Upper lobe of left lung (tissue), 6 donors: ENCODE measurements around the gene ENOX1. TPM values are rescaled to one million over a fixed set of nuclear protein-coding genes. Genes with fewer than 3 reads are reported as not detected.

ENCODE experiments used
- ATAC-seq, 2 donors: fragments of 200-7000 bp; cut with Tn5 transposase; one replicate each; pipeline ENCODE4 v1.9.1; 2022; ENCODE audit warnings: mild to moderate bottlenecking in 2 of 2, moderate library complexity in 2 of 2; ENCODE audit not compliant: low FRiP score in 2 of 2
- DNase-seq, 2 donors: peaks; one replicate each; pipeline ENCODE4 v3.0.0-alpha.2; 2019 to 2020
- H3K27ac ChIP-seq, 4 donors: fragments of 200-600 bp; sonication (generic); one replicate each; pipeline ENCODE4 v1.5.1; 2016 to 2019
- H3K27me3 ChIP-seq, 4 donors: fragments of 200-600 bp; sonication (generic); one replicate each; pipeline ENCODE4 v1.5.1; 2017 to 2019
- H3K36me3 ChIP-seq, 4 donors: fragments of 200-600 bp; sonication (generic); one replicate each; pipeline ENCODE4 v1.5.1; 2016 to 2019
- H3K4me1 ChIP-seq, 4 donors: fragments of 200-600 bp; sonication (generic); one replicate each; pipeline ENCODE4 v1.5.1; 2018 to 2019
- H3K4me3 ChIP-seq, 4 donors: fragments of 200-600 bp; sonication (generic); one replicate each; pipeline ENCODE4 v1.5.1; 2017 to 2019; ENCODE audit warnings: mild to moderate bottlenecking in 2 of 4, moderate library complexity in 1 of 4
- H3K9me3 ChIP-seq, 4 donors: fragments of 200-600 bp; sonication (generic); one replicate each; pipeline ENCODE4 v1.5.1; 2018 to 2019
- EP300 ChIP-seq, 4 donors: sonication (generic); formaldehyde crosslinking; IDR thresholded peaks; one replicate each; pipeline ENCODE4 v1.5.1; 2017; ENCODE audit warnings: antibody characterized with exemption in 4 of 4, control low read depth in 2 of 4
- POLR2A ChIP-seq, 4 donors: fragments of 450-650 bp; IDR thresholded peaks; one replicate each; pipeline ENCODE4 v1.5.1; 2016 to 2017; ENCODE audit warnings: antibody characterized with exemption in 4 of 4, mild to moderate bottlenecking in 2 of 4
- POLR2AphosphoS5 ChIP-seq, 2 donors: sonication (generic); formaldehyde crosslinking; IDR thresholded peaks; one replicate each; pipeline ENCODE4 v1.5.1; 2017; ENCODE audit warnings: antibody characterized with exemption in 2 of 2
- WGBS, 2 donors: methylation state at CpG; one replicate each; pipeline ENCODE4 v1.1.5; 2017 to 2018; 5-methylcytosine and 5-hydroxymethylcytosine counted together
- total RNA-seq, 6 donors: library from RNA; depleted of rRNA in 4 of 6; stranded (reverse); fragments of >200 nt in 4 of 6; gene quantifications; one replicate each; pipeline versions ENCODE4 v1.1.0 to v1.2.1, GENCODE V29; 2016 to 2021
- TF ChIP-seq, protein P1 (sequence below), 6 experiments: fragments of 450-650 bp in 4 of 6; fragments of 200-600 bp in 2 of 6; sonication (generic) in 2 of 6; IDR thresholded peaks; one replicate each; pipeline ENCODE4 v1.5.1; 2016 to 2019; ENCODE audit warnings: antibody characterized with exemption in 6 of 6
- donor health status: DM: no; HTN: no; CAD: no; lungs with moderate emphysema.
- donor health status: DM: no; HTN: yes; CAD: no; lungs with severe emphysema.

ENOX1 gene
- total RNA-seq, 6 donors from 2014 or later: 0.20 to 1.0 (median 0.46) TPM; not detected in 2

DNA sequence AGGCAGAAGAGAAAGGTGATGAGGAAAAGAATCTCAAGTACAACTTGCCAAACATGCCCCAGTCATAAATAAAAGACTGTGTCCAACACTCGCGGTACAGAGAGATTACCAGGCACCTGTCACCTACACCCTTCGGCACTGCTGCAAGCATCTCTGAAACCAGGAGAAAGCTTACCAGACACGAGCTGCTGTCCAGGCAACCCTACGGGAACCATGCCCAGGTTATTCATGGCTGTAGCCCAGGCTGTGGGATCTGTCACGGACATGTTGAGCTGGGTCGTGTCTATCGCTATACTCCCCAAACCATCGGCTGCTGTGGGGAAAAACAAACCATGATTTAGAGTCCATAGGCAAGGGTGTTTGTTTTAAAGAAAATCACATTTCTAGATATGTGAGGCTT, 375.0 kb downstream of the ENOX1 start:
- ATAC-seq (no peak), DNase-seq (no peak)
- 66 to 88% methylated on average over 9 of the region's 9 CpGs for WGBS, 2 donors
- no peak overlapping the region for H3K4me3 ChIP-seq
- H3K36me3 ChIP-seq: no peaks in the 10 kb centered on the region
- H3K9me3 ChIP-seq: no peaks in the 10 kb centered on the region
- no peak overlapping the region for H3K27ac ChIP-seq
- H3K4me1 ChIP-seq: no peaks in the 10 kb centered on the region
- no peaks in the 10 kb centered on the region for H3K27me3 ChIP-seq
- TF ChIP-seq POLR2AphosphoS5 (IDR thresholded peaks at IDR 0.05) (no peak), POLR2A (IDR thresholded peaks at IDR 0.05) (no peak), EP300 (IDR thresholded peaks at IDR 0.05) (no peak)
- TF ChIP-seq, protein P1, sequence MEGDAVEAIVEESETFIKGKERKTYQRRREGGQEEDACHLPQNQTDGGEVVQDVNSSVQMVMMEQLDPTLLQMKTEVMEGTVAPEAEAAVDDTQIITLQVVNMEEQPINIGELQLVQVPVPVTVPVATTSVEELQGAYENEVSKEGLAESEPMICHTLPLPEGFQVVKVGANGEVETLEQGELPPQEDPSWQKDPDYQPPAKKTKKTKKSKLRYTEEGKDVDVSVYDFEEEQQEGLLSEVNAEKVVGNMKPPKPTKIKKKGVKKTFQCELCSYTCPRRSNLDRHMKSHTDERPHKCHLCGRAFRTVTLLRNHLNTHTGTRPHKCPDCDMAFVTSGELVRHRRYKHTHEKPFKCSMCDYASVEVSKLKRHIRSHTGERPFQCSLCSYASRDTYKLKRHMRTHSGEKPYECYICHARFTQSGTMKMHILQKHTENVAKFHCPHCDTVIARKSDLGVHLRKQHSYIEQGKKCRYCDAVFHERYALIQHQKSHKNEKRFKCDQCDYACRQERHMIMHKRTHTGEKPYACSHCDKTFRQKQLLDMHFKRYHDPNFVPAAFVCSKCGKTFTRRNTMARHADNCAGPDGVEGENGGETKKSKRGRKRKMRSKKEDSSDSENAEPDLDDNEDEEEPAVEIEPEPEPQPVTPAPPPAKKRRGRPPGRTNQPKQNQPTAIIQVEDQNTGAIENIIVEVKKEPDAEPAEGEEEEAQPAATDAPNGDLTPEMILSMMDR (IDR thresholded peaks at IDR 0.05): no peak

GRCh38 chr13:43411211-43411610, 375.6 kb downstream of the ENOX1 start:
- H3K9me3 ChIP-seq: no peaks in the 10 kb centered on the region
- H3K4me3 ChIP-seq: no peak overlapping the region
- H3K36me3 ChIP-seq: no peaks in the 10 kb centered on the region
- ATAC-seq: no peak
- 75 to 85% methylated on average over 2 of the region's 2 CpGs for WGBS, 2 donors
- H3K4me1 ChIP-seq: no peaks in the 10 kb centered on the region
- no peak for DNase-seq
- H3K27me3 ChIP-seq: no peaks in the 10 kb centered on the region
- TF ChIP-seq, protein P1 (IDR thresholded peaks at IDR 0.05): no peak
- TF ChIP-seq POLR2A (IDR thresholded peaks at IDR 0.05) (no peak), EP300 (IDR thresholded peaks at IDR 0.05) (no peak), POLR2AphosphoS5 (IDR thresholded peaks at IDR 0.05) (no peak)
- no peak overlapping the region for H3K27ac ChIP-seq

- 79 to 85% methylated on average over 3 of the region's 3 CpGs for WGBS, 2 donors
- DNase-seq (no peak), ATAC-seq (no peak)
- H3K27ac ChIP-seq: no peak overlapping the region
- H3K4me3 ChIP-seq: no peak overlapping the region
- no peaks in the 10 kb centered on the region for H3K27me3 ChIP-seq
- H3K36me3 ChIP-seq: no peaks in the 10 kb centered on the region
- H3K9me3 ChIP-seq: no peaks in the 10 kb centered on the region
- H3K4me1 ChIP-seq: no peaks in the 10 kb centered on the region
- TF ChIP-seq, protein P1 (IDR thresholded peaks at IDR 0.05): no peak
- no peak for TF ChIP-seq EP300 (IDR thresholded peaks at IDR 0.05)
- no peak for TF ChIP-seq POLR2AphosphoS5 (IDR thresholded peaks at IDR 0.05)
- TF ChIP-seq POLR2A (IDR thresholded peaks at IDR 0.05): no peak
Measured at GRCh38 chr13:43408274-43408673, 378.5 kb downstream of the ENOX1 start.

- TF ChIP-seq EP300 (IDR thresholded peaks at IDR 0.05) (no peak), POLR2A (IDR thresholded peaks at IDR 0.05) (no peak), POLR2AphosphoS5 (IDR thresholded peaks at IDR 0.05) (no peak)
- TF ChIP-seq, protein P1 (IDR thresholded peaks at IDR 0.05): no peak
- no peak overlapping the region for H3K27ac ChIP-seq
- 90 to 94% methylated on average over 5 of the region's 5 CpGs for WGBS, 2 donors
- H3K27me3 ChIP-seq: no peaks in the 10 kb centered on the region
- H3K4me1 ChIP-seq: no peaks in the 10 kb centered on the region
- no peak for DNase-seq
- ATAC-seq: no peak
- no peak overlapping the region for H3K4me3 ChIP-seq
- no peaks in the 10 kb centered on the region for H3K36me3 ChIP-seq
- no peaks in the 10 kb centered on the region for H3K9me3 ChIP-seq
Measured at GRCh38 chr13:43407023-43407581, 379.7 kb downstream of the ENOX1 start.

DNA sequence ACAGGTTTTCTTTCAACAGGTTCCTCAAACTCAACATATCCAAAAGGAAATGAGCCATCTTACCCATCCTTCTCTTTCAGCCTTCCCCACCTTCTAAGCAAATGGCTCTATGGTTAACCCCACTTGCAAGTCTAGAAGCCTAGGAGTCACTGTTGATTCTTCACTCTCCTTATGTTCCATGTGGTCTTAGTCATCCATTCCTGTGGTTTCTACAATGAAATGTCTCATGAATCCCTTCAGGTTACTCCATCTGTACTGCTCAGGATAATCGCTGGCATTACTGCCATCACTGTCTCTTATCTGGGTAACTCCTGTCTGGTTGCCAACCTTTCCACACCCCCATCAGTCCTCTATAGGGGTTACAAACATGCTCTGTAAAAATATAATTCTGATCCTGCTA, 381.3 kb downstream of the ENOX1 start:
- H3K27me3 ChIP-seq: no peaks in the 10 kb centered on the region
- H3K27ac ChIP-seq: no peak overlapping the region
- no peaks in the 10 kb centered on the region for H3K36me3 ChIP-seq
- H3K9me3 ChIP-seq: no peaks in the 10 kb centered on the region
- DNase-seq (no peak), ATAC-seq (no peak)
- no peaks in the 10 kb centered on the region for H3K4me1 ChIP-seq
- no peak overlapping the region for H3K4me3 ChIP-seq
- TF ChIP-seq EP300 (IDR thresholded peaks at IDR 0.05) (no peak), POLR2AphosphoS5 (IDR thresholded peaks at IDR 0.05) (no peak), POLR2A (IDR thresholded peaks at IDR 0.05) (no peak)
- TF ChIP-seq, protein P1 (IDR thresholded peaks at IDR 0.05): no peak
- WGBS, 2 donors: 100% methylated on average over 1 of the region's 1 CpG
